ENCODE data around the gene ASB10.

The ASB10 gene

DNA sequence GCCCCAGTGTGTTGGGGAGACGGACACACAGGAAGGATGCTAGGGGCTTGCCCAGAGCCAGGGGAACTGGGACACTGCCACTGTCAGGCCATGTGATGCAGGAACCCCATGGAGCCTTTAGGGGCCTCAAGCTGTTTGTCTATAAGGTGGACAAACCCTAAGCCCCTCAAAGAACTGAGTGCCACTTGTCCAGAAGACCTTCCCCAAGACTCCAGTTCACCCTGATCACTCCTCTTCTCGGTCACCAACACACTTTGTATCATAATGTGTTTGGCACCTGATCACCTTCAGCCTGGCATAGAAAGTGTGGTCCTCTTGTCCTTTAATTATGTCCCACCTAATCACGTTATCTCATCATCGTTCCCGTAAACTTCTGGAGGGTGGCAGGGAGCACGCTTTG lies 22.5 kb upstream of the ASB10 start:
- DNase-seq: no peak

DNA sequence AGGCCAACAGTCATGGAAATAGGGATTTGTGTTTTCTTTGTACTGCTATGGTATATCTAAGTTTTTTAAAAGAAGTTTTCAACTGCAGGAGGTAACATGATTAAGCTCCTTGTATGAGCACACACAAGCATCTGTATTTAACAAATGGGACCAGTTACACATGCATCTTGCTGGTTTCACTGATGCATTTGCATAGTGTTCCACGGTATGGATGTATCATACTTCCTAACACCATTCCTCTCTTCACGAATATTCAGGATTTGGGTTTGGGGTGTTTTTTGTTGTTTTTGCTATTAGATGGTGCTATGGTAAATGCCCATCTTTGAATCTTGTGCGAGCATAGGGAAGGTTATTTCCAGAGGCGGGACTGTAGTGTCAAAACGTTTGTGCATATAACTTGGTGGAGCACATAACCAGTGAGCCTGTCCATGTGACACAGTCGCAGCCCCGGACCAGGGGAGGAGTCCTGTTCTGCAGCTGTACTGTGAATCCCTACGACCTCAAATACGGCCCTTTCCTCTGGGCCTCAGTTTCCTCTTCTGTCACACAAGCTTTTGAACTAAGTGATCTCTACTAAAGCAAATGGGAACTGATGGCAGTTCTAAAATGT lies 21.3 kb upstream of the ASB10 start:
- no peak for DNase-seq

DNA sequence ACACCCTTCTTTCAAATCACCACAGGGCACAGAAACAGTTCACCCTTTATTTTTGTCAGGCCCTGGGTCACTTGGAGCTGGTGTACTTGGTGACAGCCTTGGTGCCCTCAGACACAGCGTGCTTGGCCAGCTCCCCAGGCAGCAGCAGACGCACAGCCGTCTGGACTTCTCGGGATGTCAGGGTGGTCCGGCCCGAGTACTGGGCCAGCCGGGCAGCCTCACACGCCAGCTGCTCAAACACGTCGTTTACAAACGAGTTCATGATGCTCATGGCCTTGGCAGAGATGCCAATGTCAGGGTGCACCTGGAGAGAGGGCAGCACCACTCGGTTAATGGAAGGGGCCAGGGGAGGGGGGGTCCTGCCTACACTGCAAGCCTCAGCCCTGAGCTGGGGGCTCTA lies 20.8 kb upstream of the ASB10 start:
- no peak for DNase-seq

DNA sequence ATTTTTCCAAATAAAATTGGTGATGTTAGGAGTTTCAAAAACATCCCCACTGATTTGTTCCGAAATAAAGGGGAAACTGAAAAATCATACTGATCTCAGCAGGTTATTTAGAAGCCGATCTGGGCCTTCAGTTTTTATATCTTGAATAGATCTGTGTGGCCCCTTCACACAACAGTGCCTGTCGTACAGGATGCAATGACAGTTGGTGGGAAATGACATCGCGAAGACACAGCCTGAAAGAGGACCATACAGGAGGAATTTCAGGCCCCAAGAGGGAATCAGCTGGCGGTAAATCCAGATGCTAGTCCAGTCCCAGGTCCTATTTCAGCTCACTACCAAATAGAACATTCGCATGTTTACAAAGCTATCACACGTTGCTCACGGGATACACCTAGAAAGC lies 20.3 kb upstream of the ASB10 start:
- DNase-seq: no peak

DNA sequence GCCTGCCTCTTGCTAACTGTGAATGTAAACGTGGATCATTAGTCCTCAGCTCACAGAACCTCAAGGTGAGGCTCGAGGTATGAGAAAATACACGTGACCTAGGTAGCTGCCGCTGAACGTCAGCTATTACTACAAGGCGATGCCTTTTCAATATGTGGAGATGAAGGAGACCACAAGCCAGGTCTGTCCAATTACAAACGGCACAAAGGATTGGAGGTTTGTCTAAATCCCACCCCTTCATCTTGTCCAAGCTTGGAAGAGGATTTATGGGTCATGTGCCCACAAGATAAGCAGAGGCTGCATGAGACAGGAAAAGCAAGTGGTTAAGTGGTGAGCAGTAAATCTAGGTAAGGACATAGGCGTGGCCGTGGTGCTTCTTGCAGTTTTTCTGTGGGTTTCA lies 19.9 kb upstream of the ASB10 start:
- no peak for DNase-seq

DNA sequence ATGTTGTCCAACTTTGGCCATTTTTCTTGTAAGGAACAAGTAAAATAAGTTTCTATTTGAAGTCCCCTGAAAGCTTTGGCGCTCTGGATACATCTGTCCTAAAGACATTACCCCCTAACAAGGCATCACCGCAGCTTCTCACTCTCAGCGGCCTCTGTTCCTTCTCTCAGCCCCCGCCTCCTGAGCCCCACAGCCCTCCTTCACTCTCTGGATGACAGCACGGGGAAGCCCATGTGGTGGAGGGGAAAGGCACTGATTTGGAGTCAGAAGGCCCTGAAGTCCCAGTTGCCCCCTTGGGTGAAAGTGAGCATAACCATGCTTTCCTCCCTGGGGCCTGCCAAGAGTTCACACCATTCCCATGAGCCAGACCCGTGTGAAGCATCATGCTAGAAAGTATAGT lies 18.7 kb upstream of the ASB10 start:
- no peak for DNase-seq

DNA sequence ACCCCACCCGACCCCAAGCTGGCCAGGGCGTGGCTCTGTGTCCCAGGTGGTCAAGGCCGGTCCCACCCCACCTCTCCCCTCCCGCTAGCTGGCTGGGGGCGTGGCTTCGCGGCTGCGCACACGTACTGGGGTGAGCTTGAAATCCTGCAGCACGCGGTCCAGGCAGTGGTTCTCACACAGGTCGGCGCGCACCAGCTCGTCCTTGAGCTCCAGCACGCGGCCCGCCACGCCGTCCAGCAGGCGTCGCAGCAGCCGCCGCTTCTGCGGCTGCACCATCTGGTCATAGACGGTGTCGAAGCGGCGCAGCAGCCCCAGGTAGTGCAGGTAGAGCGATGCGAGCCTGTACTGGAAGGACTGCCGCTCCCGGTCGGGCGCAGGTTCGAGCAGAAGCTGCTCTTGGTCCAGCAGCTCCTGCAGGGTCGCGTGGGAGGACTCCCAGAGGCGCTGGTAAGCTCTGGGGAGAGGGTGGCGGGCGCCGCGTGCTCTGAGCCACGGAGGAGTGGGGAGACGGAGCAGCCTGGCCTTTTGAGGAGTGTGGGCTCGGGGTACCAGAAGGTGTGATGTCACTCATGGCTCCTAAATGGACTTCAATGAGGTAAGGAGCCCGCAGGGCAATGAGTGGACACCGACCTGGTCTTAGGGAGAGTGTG lies 17.5 kb upstream of the ASB10 start:
- DNase-seq: no peak

DNA sequence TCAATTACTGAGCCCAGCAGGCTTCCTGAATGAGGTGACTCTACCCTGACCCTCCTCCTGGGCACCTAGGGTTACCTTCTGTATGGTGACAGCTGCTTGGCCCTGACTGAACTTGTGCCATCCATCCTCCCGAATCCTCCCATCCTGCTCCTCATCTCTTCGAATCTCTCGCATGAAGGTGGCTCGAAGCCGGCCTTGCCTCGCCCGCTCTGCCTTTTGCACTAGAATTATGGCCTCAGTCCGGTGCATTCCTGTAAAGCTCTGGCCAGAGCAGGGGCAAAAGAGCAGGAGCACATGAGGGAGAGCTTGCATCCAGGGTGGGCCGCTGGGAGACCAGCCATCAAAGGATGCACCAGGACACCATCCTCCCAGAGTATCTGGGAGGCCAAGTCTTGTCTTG lies 15.8 kb upstream of the ASB10 start:
- no peak for DNase-seq

DNA sequence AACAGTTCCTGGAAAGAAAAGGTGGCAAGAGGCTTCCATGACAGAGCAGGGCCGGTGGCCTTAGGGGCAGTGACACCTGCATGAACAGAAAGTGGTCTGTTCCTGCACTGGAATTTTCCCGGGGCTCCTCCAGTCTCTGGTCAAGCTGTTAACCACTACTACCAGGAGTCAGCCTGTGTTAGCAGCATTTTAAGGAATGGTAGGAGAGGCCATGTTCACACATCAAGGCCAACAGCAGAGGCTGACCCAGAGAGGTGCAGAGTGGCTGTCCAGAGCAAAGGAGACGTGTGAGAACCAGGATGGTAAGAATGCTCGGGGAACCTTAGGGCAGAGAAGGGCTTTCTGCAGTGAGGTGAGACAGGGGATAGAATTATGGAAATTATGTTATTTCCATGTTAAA lies 14.7 kb upstream of the ASB10 start:
- DNase-seq: no peak

DNA sequence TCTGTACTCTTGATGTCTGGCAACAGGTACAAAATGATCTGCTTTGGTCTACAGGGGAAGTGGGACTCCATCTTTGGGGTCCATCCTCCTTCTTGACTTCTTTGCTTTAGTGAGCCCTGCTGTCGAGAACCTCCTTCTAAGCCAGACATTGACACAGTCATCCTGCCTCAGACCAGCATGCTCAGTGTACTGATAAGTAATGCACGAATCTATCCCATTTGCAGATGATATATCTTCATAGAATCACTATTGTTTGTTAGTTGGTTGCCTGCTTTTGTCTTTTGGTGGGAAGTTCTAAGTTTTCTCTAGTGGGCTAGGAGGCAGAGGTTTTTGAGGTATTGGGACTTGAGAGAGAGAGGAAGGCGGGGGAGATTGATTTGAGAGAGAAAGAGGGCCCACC lies 14.3 kb upstream of the ASB10 start:
- no peak for DNase-seq

DNA sequence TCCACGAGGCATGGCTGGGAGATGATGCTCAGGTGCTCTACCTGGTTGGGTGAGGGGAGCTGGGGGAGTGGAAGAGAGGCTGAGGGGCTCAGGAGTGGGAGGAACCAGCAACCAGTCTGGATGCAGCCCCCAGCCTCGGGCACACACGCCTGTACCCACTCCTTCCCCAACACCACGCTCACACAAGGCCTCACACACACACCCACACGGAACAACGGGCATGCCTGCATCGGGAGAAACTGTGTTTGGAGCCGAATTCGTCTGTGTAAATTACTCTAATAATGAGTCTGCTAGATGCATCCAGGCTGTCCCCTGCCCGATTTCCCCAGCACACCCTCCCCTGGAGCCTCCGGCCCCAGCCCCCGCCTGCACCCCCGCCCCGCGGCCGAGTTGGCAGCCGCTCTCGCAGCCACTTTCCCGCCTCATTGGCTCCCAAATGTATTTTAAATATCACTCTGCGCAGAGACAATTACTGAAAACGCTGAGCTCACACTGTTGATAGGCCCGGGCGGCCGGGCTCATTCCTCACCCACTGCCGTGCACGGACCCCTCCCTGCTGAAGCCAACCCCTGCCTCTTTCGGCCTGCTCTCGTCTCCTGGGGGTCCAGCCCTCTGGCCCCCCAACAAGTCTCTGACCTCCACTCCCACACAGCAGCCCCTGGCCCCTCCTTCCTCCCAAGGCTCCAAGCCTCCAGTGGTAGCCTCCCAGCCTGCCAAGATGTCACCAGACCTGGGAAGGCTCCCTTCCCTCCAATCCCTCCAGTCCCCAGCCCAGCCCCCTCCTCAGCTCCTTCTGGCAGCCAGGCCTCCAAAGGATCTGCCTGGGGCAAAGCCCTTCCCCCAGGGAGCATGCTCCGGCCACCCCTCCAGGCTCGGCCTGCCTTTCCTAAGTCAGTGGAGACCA lies 12.1 kb upstream of the ASB10 start:
- DNase-seq: no peak

DNA sequence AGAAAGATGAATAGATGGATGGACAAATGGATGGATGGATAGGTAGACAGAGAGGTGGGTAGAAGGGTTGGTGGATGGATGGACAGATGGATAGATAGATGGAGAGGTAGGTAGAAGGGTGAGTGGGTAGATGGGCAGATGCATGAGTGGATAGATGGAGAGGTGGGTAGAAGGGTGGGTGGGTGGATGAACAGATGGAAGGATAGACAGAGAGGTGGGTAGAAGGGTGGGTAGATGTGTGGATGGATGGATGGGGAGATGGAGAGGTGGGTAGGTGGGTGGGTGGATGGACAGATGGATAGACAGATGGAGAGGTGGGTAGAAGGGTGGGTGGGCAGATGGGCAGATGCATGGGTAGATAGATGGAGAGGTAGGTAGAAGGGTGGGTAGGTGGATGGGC lies 10.9 kb upstream of the ASB10 start:
- no peak for DNase-seq

DNA sequence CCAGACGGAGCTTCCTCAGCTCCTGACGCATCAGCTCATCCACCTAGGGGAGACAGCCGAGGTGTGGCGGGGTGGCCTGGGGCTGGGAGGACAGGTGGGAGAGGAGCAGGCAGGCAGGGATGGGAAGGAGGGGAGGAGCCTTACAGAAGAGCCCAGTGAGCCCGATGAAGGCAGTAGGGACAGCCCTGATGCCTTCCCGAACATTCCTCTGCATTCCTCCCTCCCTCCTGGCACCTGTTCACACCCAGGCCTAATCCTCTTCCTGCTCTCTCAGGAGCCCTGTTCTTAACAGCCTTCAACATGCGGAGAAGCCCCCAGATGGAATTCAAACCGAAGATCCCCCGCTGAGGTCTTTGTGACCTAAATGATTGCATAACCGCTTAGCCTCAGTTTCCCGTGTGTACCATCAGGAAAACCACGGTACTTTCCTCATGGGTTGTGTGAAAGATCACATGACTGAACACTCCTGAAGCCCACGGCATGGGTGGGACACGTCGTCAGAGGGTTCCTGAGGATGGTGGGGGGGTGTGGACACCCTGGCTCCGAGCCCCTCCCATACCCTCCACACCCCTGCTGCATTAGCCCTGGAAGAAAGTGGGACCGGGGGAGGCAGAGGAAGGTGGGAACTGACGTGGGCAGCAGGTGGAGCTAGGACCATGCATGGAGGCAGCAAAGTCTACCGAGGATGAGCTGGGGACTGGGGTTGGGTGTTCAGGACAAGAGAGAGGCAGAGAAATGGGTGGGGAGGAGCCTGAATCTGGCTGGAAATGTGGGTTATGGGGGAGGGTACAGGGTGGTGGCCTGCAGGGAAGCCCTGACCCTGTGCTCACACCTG lies 8.8 kb upstream of the ASB10 start:
- no peak for DNase-seq

DNA sequence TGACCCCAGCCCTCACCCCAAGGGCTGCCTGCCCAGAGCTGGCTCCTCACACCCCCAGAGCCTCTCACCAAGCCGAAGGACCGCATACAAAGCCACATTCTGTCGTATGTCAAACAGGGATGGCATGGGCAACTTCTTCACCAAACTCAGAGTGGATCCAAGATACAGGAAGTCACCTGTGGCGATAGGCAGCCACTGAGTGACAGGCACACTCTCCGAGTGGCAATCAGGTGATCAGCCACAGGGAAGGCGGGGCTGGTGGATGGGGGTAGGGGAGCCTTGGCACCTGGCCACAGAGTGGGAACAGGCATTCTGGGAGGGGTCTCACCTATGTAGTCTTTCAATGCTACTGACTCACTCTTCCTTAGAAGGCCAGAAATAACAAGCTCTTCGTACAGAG lies 7.1 kb upstream of the ASB10 start:
- DNase-seq: no peak

DNA sequence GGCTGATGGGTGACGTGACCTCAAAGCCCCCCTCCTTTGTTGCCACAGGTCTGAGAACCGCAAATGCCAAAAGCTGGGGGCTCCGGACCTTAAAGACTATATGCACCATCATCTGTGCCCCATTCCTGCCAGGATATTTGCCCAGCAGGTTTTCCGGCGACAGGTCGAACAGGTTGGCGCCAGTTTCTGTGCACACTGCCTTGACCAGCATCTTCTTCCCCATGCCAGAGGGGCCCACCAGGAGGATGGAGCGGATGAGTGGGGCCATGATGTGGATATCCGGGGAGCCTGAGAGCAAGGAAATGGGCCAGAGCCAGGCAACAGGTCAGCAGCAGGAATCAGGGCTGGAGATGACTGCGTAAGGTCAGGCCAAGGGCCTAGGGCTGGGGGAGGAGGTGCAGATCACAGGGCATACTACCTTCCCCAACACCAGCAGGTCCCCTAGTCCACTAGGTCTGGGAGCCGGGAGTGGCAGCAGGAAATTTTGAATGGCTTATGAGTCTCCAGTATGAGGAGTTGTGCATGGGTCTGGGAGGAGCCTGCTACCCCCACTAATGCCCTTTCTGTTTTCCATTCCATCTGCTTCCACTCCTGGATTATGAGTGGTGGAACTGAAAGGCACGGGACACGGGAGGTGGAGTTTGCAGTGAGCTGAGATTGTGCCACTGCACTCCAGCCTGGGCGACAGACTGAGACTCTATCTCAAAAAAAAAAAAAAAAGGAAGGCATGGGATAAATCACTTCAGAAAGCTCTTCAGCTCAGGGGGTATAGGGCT lies 6.3 kb upstream of the ASB10 start:
- no peak for DNase-seq

DNA sequence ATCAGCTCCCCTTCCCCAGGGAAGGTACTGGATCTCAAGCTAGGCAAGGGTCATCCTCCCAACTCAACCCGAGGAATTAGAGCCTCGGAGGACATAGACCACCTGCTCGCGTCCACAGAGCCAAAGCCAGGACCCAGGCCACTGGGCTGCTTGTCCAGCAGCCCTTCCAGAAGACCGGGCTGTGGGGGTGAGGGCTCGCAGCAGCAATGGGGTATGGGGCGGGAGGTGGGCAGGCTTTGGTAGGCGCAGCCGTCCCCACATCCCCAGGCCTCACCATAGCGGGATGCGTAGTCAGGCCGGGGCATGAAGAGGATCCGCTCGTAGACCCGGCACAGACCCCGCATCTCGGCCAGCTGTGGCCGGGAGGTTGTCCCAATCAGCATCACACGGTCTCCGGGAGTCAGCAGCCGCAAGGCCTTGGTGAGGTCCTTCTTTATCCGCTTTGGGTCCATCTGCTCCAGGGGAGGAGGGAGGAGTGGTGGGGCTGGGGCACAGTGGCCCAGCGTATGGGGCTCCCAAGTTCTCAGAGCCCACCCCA lies 5.0 kb upstream of the ASB10 start:
- DNase-seq: no peak

DNA sequence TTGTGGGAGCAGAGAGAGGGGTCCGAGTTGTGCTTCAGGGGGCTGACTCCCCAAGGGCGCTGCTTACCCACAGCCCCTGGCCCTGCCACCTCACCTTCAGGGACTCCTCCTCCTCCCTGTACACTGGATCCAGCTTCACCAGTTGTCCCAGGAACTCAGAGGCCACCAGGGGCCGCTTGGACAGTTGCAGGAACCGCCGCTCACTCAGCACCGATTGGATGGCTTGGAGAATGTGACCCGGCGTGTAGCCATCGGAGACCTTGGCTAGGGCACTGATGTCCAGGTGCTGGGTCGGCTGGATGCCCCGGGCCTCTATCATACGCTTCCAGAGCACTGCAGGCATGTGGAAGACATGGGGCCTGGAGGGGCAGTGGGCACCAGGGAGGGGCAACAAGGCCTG lies 4.5 kb upstream of the ASB10 start:
- DNase-seq: no peak

DNA sequence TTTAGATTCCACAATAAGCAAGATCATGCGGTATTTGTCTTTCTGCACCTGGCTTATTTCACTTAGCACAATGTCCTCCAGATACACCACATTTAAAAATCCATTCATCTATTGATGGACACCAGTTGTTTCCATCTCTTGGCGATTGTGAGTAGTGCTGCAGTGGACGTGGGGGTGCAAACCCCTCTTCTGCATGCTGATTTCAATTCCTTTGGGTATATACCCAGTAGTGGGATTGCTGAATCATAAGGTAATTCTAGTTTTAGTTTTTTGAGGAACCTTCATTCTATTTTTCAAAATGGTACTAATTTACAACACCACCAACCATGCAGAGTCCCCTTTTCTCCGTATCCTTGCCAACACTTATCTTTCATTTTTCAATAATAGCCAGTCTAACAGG lies 2.0 kb upstream of the ASB10 start:
- DNase-seq: no peak

DNA sequence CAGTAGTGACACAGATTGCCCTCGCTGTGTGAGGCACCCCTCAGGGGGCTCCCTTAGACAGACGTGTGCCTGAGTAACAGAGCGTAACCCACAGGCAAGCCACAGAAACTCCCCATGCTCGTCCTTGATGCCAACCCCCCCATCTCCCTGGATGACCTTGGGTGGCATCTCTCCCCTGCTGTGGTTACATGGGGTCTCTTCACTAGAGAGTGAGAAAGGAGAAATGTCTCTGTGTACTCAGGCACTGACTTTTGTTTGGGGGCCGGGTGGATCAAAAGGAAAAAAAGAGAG lies 1.1 kb upstream of the ASB10 start:
- no peak for DNase-seq

DNA sequence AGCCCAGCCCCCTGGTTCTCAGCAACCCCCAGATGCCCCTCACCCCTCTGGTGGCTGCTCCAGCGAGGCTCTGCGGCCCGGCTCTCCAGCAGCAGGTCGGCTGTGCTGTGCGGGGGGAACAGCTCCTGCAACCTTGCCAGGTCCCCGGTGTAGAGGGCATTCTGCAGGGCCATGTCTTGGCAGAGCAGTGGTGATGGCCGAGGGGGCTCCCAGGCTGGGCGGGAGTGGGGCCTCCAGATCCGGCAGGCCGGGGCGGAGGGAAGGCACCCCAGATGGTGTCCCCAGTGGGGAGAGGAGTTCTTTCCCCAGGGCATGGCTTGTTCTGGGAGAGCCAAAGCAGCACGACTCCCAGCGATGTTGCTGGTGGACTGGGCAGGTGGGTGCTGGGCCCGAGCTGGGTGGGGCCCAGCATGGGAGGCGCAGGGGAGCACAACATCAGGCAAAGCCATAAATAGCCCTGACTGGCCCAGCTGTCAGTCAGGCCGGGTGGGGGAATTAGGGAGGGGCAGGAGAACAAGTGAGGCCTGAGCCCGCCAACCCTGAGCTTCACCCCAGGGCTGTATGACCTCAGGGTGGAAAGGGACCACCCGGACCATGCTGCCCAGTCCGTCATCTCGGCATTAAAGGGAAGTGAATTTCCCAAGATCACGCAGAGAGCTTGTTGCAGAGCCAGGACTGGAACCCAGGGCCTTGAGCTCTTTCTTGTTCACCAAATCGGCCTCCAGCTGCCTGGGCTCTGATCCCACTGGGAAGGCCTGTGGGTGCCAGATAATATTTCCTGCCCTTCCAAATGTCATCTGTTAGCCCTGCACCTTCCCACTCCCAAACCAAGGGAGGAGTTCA lies 580 bp upstream of the ASB10 start:
- no peak for DNase-seq
